AG09309 (cell line): ENCODE results near the gene FRAS1.

Source experiments
- DNase-seq: peaks from one replicate; pipeline ENCODE4 v3.0.0-alpha.2; 2010; ENCODE audit warnings: low read depth
- H3K4me3 ChIP-seq: 2 replicates; pipeline ENCODE4 v1.5.1; 2011; ENCODE audit warnings: mild to moderate bottlenecking, low read depth, low read length, moderate library complexity; ENCODE audit not compliant: control insufficient read depth
- TF ChIP-seq, protein P1 (sequence below): IDR thresholded peaks from 2 replicates; pipeline ENCODE4 v1.5.1; 2011; ENCODE audit warnings: mild to moderate bottlenecking, low read depth, low read length, inconsistent platforms; ENCODE audit not compliant: insufficient read depth, control insufficient read depth; ENCODE audit errors: missing control alignments

The FRAS1 gene

DNA sequence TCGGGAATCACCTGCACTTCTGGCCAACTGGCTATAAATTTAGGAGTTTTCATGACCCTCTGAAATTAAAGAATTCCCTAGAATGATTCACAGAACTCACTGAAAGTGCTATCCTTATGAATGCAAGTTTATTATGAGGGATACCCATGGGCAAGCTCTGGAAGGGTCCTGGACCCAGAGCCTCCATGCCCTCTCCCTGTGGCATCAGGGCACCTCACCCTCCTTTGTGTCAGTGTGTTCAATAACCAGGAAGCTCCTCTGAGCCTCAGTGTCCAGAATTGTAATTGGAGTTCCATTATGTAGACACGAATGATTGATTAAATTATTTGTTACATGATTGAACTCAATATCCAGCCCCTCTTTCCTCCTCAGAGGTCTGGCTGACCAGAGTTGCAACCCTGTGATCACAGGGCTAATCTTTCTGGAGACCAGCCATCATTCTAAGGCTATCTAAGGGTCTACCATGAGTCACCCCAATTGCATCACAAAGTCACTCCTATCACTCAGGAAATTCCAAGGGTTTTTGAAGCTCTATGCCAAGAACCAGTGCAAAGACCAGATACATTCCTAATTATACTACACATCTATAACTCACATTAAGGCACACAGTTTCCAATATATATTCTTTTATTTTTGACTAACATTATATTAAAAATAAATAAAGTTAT is 503.3 kb downstream of the FRAS1 start:
- no peak overlapping the region for H3K4me3 ChIP-seq
- TF ChIP-seq, protein P1, sequence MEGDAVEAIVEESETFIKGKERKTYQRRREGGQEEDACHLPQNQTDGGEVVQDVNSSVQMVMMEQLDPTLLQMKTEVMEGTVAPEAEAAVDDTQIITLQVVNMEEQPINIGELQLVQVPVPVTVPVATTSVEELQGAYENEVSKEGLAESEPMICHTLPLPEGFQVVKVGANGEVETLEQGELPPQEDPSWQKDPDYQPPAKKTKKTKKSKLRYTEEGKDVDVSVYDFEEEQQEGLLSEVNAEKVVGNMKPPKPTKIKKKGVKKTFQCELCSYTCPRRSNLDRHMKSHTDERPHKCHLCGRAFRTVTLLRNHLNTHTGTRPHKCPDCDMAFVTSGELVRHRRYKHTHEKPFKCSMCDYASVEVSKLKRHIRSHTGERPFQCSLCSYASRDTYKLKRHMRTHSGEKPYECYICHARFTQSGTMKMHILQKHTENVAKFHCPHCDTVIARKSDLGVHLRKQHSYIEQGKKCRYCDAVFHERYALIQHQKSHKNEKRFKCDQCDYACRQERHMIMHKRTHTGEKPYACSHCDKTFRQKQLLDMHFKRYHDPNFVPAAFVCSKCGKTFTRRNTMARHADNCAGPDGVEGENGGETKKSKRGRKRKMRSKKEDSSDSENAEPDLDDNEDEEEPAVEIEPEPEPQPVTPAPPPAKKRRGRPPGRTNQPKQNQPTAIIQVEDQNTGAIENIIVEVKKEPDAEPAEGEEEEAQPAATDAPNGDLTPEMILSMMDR: no peak
- DNase-seq: no peak

DNA sequence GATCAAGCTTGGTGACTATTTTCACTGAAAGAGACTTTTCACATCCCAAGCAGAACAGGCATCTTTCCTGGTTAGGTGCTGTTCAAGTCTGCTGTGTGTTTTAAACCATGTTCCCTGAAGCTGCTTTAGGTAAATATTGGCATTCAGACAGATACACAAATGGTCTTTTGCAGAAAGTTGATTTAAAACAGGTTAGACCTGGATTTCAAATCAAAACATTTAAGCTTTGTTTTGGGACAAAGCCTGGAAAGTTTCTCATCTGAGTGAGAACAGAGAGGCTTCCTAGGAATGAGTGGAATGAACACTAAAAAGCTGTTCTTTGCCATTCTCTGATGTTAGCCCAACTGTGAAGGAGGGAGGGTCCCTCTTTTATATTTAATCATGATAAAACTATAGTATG is 504.6 kb downstream of the FRAS1 start:
- DNase-seq: no peak
- H3K4me3 ChIP-seq: no peak overlapping the region
- TF ChIP-seq, protein P1: no peak

DNA sequence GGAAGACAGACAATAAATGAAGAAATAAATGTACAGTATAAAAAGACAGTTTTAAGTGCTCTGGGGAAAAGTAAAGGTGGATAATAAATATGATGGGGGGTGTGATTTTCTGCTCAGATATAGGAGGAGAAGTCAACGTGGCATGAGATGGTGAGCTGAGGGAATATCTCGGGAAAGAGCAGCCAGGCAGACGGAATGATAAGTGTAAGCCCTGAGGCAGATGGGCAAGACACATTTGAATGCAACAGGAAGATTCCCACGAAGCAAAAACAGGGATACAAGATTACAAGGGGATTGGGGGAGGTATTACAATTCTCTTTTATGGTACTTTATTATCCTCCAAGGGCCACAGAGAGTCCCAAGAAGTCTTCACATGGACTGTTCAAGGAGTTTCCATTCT is 505.6 kb downstream of the FRAS1 start:
- DNase-seq: no peak
- no peak overlapping the region for H3K4me3 ChIP-seq
- TF ChIP-seq, protein P1: no peak

DNA sequence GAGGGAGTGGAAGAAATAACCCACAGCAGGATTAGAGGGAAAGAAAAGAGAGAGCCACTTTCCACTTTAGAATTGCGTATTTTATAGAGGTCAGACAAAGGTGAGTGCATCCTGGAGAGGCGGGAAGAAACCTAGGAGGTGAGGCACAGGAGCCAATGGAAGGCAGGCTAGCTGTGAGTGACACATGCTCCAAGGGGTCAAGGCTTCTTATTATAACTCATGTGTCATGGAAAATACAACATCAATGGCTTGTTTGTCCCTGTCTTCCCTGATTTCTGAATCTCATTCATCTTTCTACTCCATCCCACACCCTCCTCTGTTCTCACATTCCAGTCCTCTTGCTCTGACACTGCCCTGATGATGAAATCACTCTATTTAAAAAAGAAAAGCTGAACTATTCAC is 508.8 kb downstream of the FRAS1 start:
- DNase-seq: no peak
- TF ChIP-seq, protein P1: no peak
- H3K4me3 ChIP-seq: no peak overlapping the region

DNA sequence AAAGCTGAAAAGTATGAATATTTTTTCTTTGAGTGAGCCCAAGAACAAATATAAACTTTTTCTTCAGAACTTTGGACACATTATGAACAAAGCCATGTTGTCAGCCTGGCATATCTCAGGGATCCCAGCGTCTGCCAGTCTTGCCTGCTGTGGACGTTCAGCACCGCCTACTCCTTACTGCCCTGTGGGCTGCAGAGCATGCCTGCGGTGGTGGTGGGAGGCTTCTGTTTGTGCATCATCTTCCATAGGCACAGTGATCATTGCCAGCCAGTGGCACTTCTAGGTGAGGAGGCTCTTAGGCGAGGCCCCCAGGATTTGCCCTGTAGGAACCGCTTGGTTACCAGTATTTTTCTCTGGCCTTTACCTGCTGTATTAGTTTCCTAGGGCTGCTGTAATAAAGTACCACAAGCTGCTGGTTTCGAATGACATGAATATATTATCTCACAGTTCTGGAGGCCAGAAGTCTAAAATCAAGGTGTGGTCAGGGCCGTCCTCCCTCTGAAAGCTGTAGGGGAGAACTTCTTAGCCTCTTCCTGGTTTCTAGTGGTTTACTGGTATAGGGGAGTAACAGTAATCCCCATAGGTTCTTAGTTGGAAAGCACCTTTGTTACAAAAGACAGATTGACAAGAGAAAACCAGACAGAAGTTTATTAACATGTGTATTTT is 509.8 kb downstream of the FRAS1 start:
- no peak for DNase-seq
- TF ChIP-seq, protein P1: no peak
- no peak overlapping the region for H3K4me3 ChIP-seq

DNA sequence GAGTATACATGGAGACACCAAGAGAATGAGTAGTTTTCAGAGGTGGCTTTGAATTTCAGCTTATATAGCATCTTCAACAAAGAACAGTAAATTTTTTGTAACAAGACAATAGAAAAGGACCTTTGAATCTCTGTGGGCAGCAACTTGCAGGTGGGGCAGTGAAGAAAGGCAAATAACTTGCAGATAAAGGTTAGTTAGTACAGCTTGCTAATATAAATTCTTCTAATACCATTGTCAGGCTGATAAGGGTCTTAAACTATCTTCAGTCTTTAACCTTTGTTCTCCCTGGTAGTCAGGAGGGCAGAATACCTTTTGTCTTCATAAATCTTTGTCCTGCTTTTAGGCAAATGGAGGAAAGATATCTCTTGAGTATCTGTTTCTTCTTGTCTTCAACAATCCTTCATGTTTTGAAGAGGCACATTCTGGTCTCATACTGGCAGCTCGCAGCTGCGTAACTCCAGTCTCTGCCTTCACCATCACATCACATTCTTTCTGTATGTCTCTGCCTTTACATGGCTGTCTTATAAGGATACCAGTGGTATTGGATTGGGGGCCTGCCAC is 510.5 kb downstream of the FRAS1 start:
- H3K4me3 ChIP-seq: no peak overlapping the region
- no peak for DNase-seq
- TF ChIP-seq, protein P1: no peak
